IMR-90 (cell line): ENCODE results near the gene HERPUD1. TPM values are rescaled to one million over a fixed set of nuclear protein-coding genes. Genes with fewer than 3 reads are reported as not detected.

Experiments
- ATAC-seq: fragments of 200-7000 bp; cut with Tn5 transposase; 2 replicates; pipeline ENCODE4 v1.9.1; 2020; ENCODE audit warnings: low read depth, mild to moderate bottlenecking, moderate library complexity
- BruUV-seq: library from RNA; stranded (reverse); fragments of 400-500 nt; replicated peaks from 2 replicates; lab custom pipeline; 2021; lab: Mats Ljungman, UMichigan
- CTCF ChIA-PET: fragments of 300-600 bp; formaldehyde crosslinking; extraction: SDS; loops from one replicate; lab custom pipeline; 2021; ENCODE audit warnings: antibody characterized with exemption; lab: Yijun Ruan, JAX
- POLR2A ChIA-PET: fragments of 300-600 bp; sonication (Branson Sonifier 250); formaldehyde crosslinking; loops from one replicate; lab custom pipeline; 2022; ENCODE audit warnings: antibody characterized with exemption; ENCODE audit not compliant: unreplicated experiment; lab: Charles Lee
- DNase-seq: peaks from one replicate; pipeline ENCODE4 v3.0.0; 2013
- H2AFZ ChIP-seq: replicated peaks from 2 replicates; pipeline ENCODE3; 2013; ENCODE audit warnings: low read length, mild to moderate bottlenecking; ENCODE audit not compliant: poor library complexity
- H2AK5ac ChIP-seq: 2 replicates; pipeline ENCODE4 v1.6.1; 2013; ENCODE audit warnings: low read depth, low read length, inconsistent platforms
- H2AK9ac ChIP-seq: replicated peaks from 2 replicates; pipeline ENCODE3; 2013; ENCODE audit warnings: mild to moderate bottlenecking, low read depth, low read length, moderate library complexity; ENCODE audit not compliant: poor library complexity
- H2BK120ac ChIP-seq: 2 replicates; pipeline ENCODE4 v1.6.1; 2013; ENCODE audit warnings: low read depth, low read length, inconsistent platforms
- H2BK15ac ChIP-seq: 3 replicates; pipeline ENCODE4 v1.6.1; 2013; ENCODE audit warnings: low read depth, low read length, inconsistent platforms
- H2BK20ac ChIP-seq: 2 replicates; pipeline ENCODE4 v1.6.1; 2013; ENCODE audit warnings: low read depth, mild to moderate bottlenecking, inconsistent platforms, low read length, moderate library complexity
- H2BK5ac ChIP-seq: 2 replicates; pipeline ENCODE4 v1.6.1; 2013; ENCODE audit warnings: mild to moderate bottlenecking, low read depth, low read length, inconsistent platforms; ENCODE audit not compliant: poor library complexity, severe bottlenecking
- H3K14ac ChIP-seq: replicated peaks from 2 replicates; pipeline ENCODE4 v1.6.1; 2013; ENCODE audit warnings: low read depth, low read length, inconsistent platforms
- H3K18ac ChIP-seq: 2 replicates; pipeline ENCODE4 v1.6.1; 2013; ENCODE audit warnings: low read depth, low read length, control low read depth
- H3K23ac ChIP-seq: 2 replicates; pipeline ENCODE4 v1.6.1; 2013; ENCODE audit warnings: low read depth, low read length, inconsistent platforms
- H3K27ac ChIP-seq: 2 replicates; pipeline ENCODE4 v1.5.1; 2013; ENCODE audit warnings: mild to moderate bottlenecking, control low read depth, low read length; ENCODE audit not compliant: insufficient read depth
- H3K27me3 ChIP-seq: 2 replicates; pipeline ENCODE4 v1.6.1; 2013; ENCODE audit warnings: low read length; ENCODE audit not compliant: control insufficient read depth, insufficient read depth
- H3K36me3 ChIP-seq: 2 replicates; pipeline ENCODE4 v1.6.1; 2013; ENCODE audit warnings: low read length, mixed read lengths; ENCODE audit not compliant: control insufficient read depth, insufficient read depth
- H3K4ac ChIP-seq: 2 replicates; pipeline ENCODE4 v1.6.1; 2013; ENCODE audit warnings: low read depth, low read length, inconsistent platforms
- H3K4me1 ChIP-seq: 2 replicates; pipeline ENCODE4 v1.6.1; 2013; ENCODE audit warnings: low read length, mixed read lengths; ENCODE audit not compliant: control insufficient read depth, insufficient read depth
- H3K4me2 ChIP-seq: 2 replicates; pipeline ENCODE4 v1.6.1; 2013; ENCODE audit warnings: low read depth, mild to moderate bottlenecking, control low read depth, low read length, moderate library complexity
- H3K4me3 ChIP-seq: 2 replicates; pipeline ENCODE4 v1.5.1; 2013; ENCODE audit warnings: low read depth, mild to moderate bottlenecking, control low read depth, low read length, moderate library complexity; ENCODE audit not compliant: insufficient read depth
- H3K56ac ChIP-seq: 2 replicates; pipeline ENCODE4 v1.6.1; 2013; ENCODE audit warnings: low read length, inconsistent platforms; ENCODE audit not compliant: insufficient read depth; ENCODE audit errors: extremely low read depth
- H3K79me1 ChIP-seq, 2 experiments: 2 replicates each; pipeline ENCODE4 v1.6.1; 2013; ENCODE audit warnings: low read length in 2 of 2, inconsistent platforms in 1 of 2, low read depth in 1 of 2
- H3K9ac ChIP-seq: 2 replicates; pipeline ENCODE4 v1.6.1; 2013; ENCODE audit warnings: low read depth, low read length, control low read depth
- H3K9me1 ChIP-seq: 2 replicates; pipeline ENCODE4 v1.6.1; 2013; ENCODE audit warnings: low read length, inconsistent platforms; ENCODE audit not compliant: insufficient read depth
- H3K9me3 ChIP-seq: 2 replicates; pipeline ENCODE4 v1.6.1; 2013; ENCODE audit warnings: low read length; ENCODE audit not compliant: control insufficient read depth, insufficient read depth
- H4K20me1 ChIP-seq: 2 replicates; pipeline ENCODE4 v1.6.1; 2013; ENCODE audit warnings: low read length, inconsistent platforms; ENCODE audit not compliant: insufficient read depth
- H4K5ac ChIP-seq: 2 replicates; pipeline ENCODE4 v1.6.1; 2013; ENCODE audit warnings: mild to moderate bottlenecking, low read depth, low read length, control low read depth
- H4K8ac ChIP-seq, 2 experiments: 2 replicates each; pipeline ENCODE4 v1.6.1; 2013; ENCODE audit warnings: low read depth in 2 of 2, low read length in 2 of 2, control low read depth in 1 of 2, inconsistent platforms in 1 of 2
- H4K91ac ChIP-seq: 2 replicates; pipeline ENCODE4 v1.6.1; 2013; ENCODE audit warnings: low read depth, low read length, inconsistent platforms; ENCODE audit not compliant: insufficient read depth
- CTCF ChIP-seq: conservative IDR thresholded peaks from 2 replicates; pipeline ENCODE4 v1.5.1; 2012; ENCODE audit warnings: mild to moderate bottlenecking, low read depth, low read length, improper control_type of control experiment
- MAFK ChIP-seq: IDR thresholded peaks from 2 replicates; pipeline ENCODE4 v1.6.1; 2012; ENCODE audit warnings: low read depth, low read length, improper control_type of control experiment
- MAZ ChIP-seq: IDR thresholded peaks from 2 replicates; pipeline ENCODE4 v1.6.1; 2012; ENCODE audit warnings: low read depth, mild to moderate bottlenecking, low read length, improper control_type of control experiment, moderate library complexity, borderline replicate concordance
- NFE2L2 ChIP-seq: fragments of 150-350 bp; IDR thresholded peaks from 2 replicates; pipeline ENCODE4 v1.6.1; 2016; ENCODE audit warnings: low read depth, mild to moderate bottlenecking, low read length
- POLR2A ChIP-seq: IDR thresholded peaks from 2 replicates; pipeline ENCODE4 v1.6.1; 2012; ENCODE audit warnings: mild to moderate bottlenecking, low read depth, low read length
- RAD21 ChIP-seq: IDR thresholded peaks from 2 replicates; pipeline ENCODE4 v1.6.1; 2012; ENCODE audit warnings: low read length, improper control_type of control experiment
- RCOR1 ChIP-seq: IDR thresholded peaks from 2 replicates; pipeline ENCODE4 v1.6.1; 2012; ENCODE audit warnings: mild to moderate bottlenecking, low read length, improper control_type of control experiment; ENCODE audit not compliant: insufficient replicate concordance
- RFX5 ChIP-seq: IDR thresholded peaks from 2 replicates; pipeline ENCODE4 v1.8.0; 2012; ENCODE audit warnings: low read depth, mild to moderate bottlenecking, low read length, moderate library complexity
- SMC3 ChIP-seq: fragments of 150-350 bp; IDR thresholded peaks from 2 replicates; pipeline ENCODE4 v1.6.1; 2016; ENCODE audit warnings: low read depth, mild to moderate bottlenecking, antibody characterized with exemption, low read length, moderate library complexity
- WGBS, 2 experiments: methylation state at CpG; one replicate each; pipeline versions ENCODE4 v1.1.5 to v1.1.7; 2013; ENCODE audit warnings: missing lambda C conversion rate in 2 of 2; ENCODE audit not compliant: insufficient read length in 1 of 2; ENCODE audit errors: extremely low coverage in 2 of 2; 5-methylcytosine and 5-hydroxymethylcytosine counted together
- dilution Hi-C: fragments of 300-500 bp; cut with HindIII; formaldehyde crosslinking; loops from one replicate; pipeline ENCODE4 v1.14.3; 2018; ENCODE audit warnings: low sequenced_read_pairs; ENCODE audit not compliant: unreplicated experiment
- in situ Hi-C: fragments of 300-500 bp; cut with MboI; formaldehyde crosslinking; loops from 3 replicates; pipeline ENCODE4 v1.14.3; 2019; ENCODE audit warnings: low sequenced_read_pairs, inconsistent platforms, mixed read lengths
- intact Hi-C: fragments of 100-400 bp; cut with micrococcal nuclease; formaldehyde crosslinking; loops from 2 replicates; pipeline ENCODE4 v1.10.0; 2022
- polyA plus RNA-seq, 3 experiments: library from polyadenylated mRNA; depleted of rRNA; stranded (reverse); fragments of >200 nt; gene quantifications; 2 replicates each; pipeline ENCODE4 v1.2.3, GENCODE V29; 2012; ENCODE audit warnings: low replicate concordance in 1 of 3
- total RNA-seq: library from RNA; depleted of rRNA; stranded (reverse); fragments of >200 nt; gene quantifications from 2 replicates; pipeline ENCODE4 v1.2.3, GENCODE V29; 2012

HERPUD1 gene
- total and polyA plus RNA-seq, 2 of the 4 experiments (the other 2 are of a cell fraction): 130 to 148 TPM

DNA sequence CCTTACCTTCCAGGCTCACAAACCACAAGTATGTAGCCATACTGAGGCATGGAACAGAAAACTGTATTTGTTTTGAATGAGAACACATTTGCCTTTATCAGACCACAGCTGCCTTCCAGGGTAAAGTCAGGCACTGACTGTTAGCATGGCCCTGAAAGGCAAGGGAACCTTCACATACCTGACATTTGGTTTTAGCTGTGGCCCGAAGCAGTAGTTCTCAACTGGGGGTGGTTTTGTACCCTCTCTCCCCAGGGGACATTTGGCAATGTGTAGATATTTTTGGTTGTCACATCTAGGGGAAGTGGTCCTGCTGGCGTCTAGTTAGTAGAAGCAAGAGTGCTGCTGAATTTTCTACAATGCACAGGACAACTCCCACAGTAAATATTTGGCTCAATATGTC is 9.2 kb downstream of the HERPUD1 start:
- CTCF ChIA-PET: interaction anchor here (0.8 to 1.4 kb wide), 2 partner anchors 10 to 87 kb away, joined by 3 to 4 read pairs; no protein-coding TSS in a partner anchor

More for the DNA sequence above, 9.2 kb downstream of the HERPUD1 start:
- H4K91ac ChIP-seq: no peak overlapping the region
- H2BK15ac ChIP-seq: no peak overlapping the region
- H3K79me1 ChIP-seq: peaks cover 25 to 59% of the 10 kb centered on the region in 2 experiments
- no peak overlapping the region for H2AFZ ChIP-seq
- no peaks in the 10 kb centered on the region for H3K9me3 ChIP-seq
- H3K27me3 ChIP-seq: no peaks in the 10 kb centered on the region
- H4K5ac ChIP-seq: no peak overlapping the region
- TF ChIP-seq MAZ (no peak), RCOR1 (no peak), POLR2A (no peak), CTCF (no peak), RAD21 (no peak), NFE2L2 (no peak), MAFK (no peak), SMC3 (no peak), RFX5 (no peak)
- H3K9me1 ChIP-seq: peaks cover 9% of the 10 kb centered on the region; the same call in 1 of the 2 replicates
- no peak overlapping the region for H3K9ac ChIP-seq
- H3K4me2 ChIP-seq: no peak overlapping the region
- peaks cover 6% of the 10 kb centered on the region for H3K4me1 ChIP-seq
- ATAC-seq (no peak), DNase-seq (no peak)
- H2AK9ac ChIP-seq: no peak overlapping the region
- no peak overlapping the region for H3K27ac ChIP-seq
- peak overlapping the region; percentile 40; the same call in 1 of the 2 replicates for H3K23ac ChIP-seq
- intact Hi-C loops (no loop called here), dilution Hi-C loops (no loop called here), in situ Hi-C loops (no loop called here)
- H4K8ac ChIP-seq: peak overlapping the region in 1 of 2 experiments; percentile 24; a peak in 1 of 4 replicates
- peaks cover 60% of the 10 kb centered on the region for H3K36me3 ChIP-seq
- H2BK20ac ChIP-seq: no peak overlapping the region
- no peak overlapping the region for H3K56ac ChIP-seq
- no peak overlapping the region for H2BK120ac ChIP-seq
- peaks cover 84% of the 10 kb centered on the region; the same call in 1 of the 2 replicates for H4K20me1 ChIP-seq
- no peak overlapping the region for H3K4ac ChIP-seq
- 0 out of 2 replicates have a peak overlapping the region, but pooled peaks have one; percentile 14 for H3K14ac ChIP-seq
- no peak overlapping the region for H2BK5ac ChIP-seq
- no peak overlapping the region for H2AK5ac ChIP-seq
- no TSS peak for BruUV-seq
- no CpG with 5 or more reads among the region's 2 CpGs for WGBS, 2 experiments
- no peak overlapping the region for H3K18ac ChIP-seq
- POLR2A ChIA-PET: no interaction called here
- no peak overlapping the region for H3K4me3 ChIP-seq
